ENCODE results near the gene MTF1.

DNA sequence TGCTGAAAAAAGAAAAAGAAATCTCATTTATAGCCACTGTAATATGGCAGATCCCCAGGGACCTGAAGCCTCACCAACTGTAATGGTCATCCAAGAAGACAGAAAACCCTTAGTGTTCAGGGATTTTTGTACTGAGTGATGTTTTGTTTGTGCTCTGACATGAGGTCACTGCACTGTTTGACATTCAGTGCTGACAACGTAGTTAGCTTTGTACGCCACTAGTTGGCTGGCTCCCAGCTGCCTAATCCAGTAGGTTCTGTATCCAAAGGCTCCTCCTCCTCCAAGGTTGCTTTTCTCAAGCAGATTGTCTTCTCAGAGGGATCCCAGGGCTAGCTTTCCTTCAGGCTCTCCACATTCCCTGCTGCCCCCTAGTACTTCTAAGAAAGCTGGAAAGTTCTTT is 41.9 kb downstream of the MTF1 start:
- TF ChIP-seq, protein P1, sequence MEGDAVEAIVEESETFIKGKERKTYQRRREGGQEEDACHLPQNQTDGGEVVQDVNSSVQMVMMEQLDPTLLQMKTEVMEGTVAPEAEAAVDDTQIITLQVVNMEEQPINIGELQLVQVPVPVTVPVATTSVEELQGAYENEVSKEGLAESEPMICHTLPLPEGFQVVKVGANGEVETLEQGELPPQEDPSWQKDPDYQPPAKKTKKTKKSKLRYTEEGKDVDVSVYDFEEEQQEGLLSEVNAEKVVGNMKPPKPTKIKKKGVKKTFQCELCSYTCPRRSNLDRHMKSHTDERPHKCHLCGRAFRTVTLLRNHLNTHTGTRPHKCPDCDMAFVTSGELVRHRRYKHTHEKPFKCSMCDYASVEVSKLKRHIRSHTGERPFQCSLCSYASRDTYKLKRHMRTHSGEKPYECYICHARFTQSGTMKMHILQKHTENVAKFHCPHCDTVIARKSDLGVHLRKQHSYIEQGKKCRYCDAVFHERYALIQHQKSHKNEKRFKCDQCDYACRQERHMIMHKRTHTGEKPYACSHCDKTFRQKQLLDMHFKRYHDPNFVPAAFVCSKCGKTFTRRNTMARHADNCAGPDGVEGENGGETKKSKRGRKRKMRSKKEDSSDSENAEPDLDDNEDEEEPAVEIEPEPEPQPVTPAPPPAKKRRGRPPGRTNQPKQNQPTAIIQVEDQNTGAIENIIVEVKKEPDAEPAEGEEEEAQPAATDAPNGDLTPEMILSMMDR (conservative IDR thresholded peaks at IDR 0.05) = no peak
- no peak for TF ChIP-seq EZH2 (IDR thresholded peaks at IDR 0.05; ENCODE audit: low read depth)

All from PC-9 (cell line).